Caco-2 (cell line): ENCODE measurements around the gene NFATC1. TPM values are rescaled to one million over a fixed set of nuclear protein-coding genes. Genes with fewer than 3 reads are reported as not detected.

Experiments
- BruUV-seq: library from RNA; stranded (reverse); fragments of 400-500 nt; replicated peaks from 2 replicates; lab custom pipeline; 2021; lab: Mats Ljungman, UMichigan
- CTCF ChIA-PET: fragments of 300-600 bp; sonication (Branson Sonifier 250); formaldehyde crosslinking; loops from one replicate; lab custom pipeline; 2022; ENCODE audit warnings: antibody characterized with exemption; lab: Charles Lee
- POLR2A ChIA-PET: fragments of 300-600 bp; sonication (Branson Sonifier 250); formaldehyde crosslinking; loops from one replicate; lab custom pipeline; 2022; ENCODE audit warnings: antibody characterized with exemption; lab: Charles Lee
- DNase-seq, 2 experiments: peaks; one replicate each; pipeline versions ENCODE4 v3.0.0 to v3.0.0-alpha.2; 2020 to 2022
- H3K27me3 ChIP-seq: replicated peaks from 2 replicates; pipeline ENCODE4 v1.6.0; 2011; ENCODE audit warnings: low read length; ENCODE audit not compliant: control insufficient read depth, insufficient read depth
- H3K36me3 ChIP-seq: 2 replicates; pipeline ENCODE4 v1.5.1; 2011; ENCODE audit warnings: low read length; ENCODE audit not compliant: control insufficient read depth, insufficient read depth
- H3K4me1 ChIP-seq: fragments of 250-450 bp; sonication (Bioruptor Pico); 2 replicates; pipeline ENCODE4 v1.5.1; 2020; ENCODE audit warnings: mild to moderate bottlenecking
- H3K4me3 ChIP-seq: 2 replicates; pipeline ENCODE4 v1.5.1; 2011; ENCODE audit warnings: low read depth, mild to moderate bottlenecking, control low read depth, low read length
- H3K9me3 ChIP-seq: fragments of 250-450 bp; sonication (Bioruptor Pico); 2 replicates; pipeline ENCODE4 v1.5.1; 2020; ENCODE audit warnings: mild to moderate bottlenecking, moderate library complexity
- H3K27ac Mint-ChIP-seq: one replicate; pipeline ENCODE4 v1.8.0; 2022; ENCODE audit warnings: mixed read lengths; ENCODE audit not compliant: unreplicated experiment
- H3K27me3 Mint-ChIP-seq: one replicate; pipeline ENCODE4 v1.8.0; 2022; ENCODE audit warnings: mixed read lengths; ENCODE audit not compliant: insufficient read depth, unreplicated experiment
- H3K36me3 Mint-ChIP-seq: one replicate; pipeline ENCODE4 v1.8.0; 2022; ENCODE audit warnings: mild to moderate bottlenecking, mixed read lengths; ENCODE audit not compliant: insufficient read depth, unreplicated experiment
- H3K4me1 Mint-ChIP-seq: one replicate; pipeline ENCODE4 v1.8.0; 2022; ENCODE audit warnings: low read depth, mixed read lengths; ENCODE audit not compliant: unreplicated experiment
- H3K4me3 Mint-ChIP-seq: one replicate; pipeline ENCODE4 v1.8.0; 2022; ENCODE audit warnings: mild to moderate bottlenecking, moderate library complexity, mixed read lengths; ENCODE audit not compliant: unreplicated experiment
- H3K9me3 Mint-ChIP-seq: one replicate; pipeline ENCODE4 v1.8.0; 2022; ENCODE audit warnings: mixed read lengths; ENCODE audit not compliant: unreplicated experiment
- CTCF ChIP-seq, 2 experiments: fragments of 200-600 bp in 1 of 2; IDR thresholded peaks; 1 replicate in 1 of 2; 2 replicates in 1 of 2; pipeline versions ENCODE4 v1.5.1 to v1.8.0; 2011 to 2022; ENCODE audit warnings: antibody characterized with exemption in 1 of 2, control low read depth in 1 of 2, inconsistent platforms in 1 of 2, low read depth in 1 of 2, low read length in 1 of 2, mild to moderate bottlenecking in 1 of 2, moderate library complexity in 1 of 2; ENCODE audit not compliant: insufficient read depth in 1 of 2, severe bottlenecking in 1 of 2, unreplicated experiment in 1 of 2
- intact Hi-C: fragments of 100-400 bp; cut with micrococcal nuclease; formaldehyde crosslinking; loops from one replicate; pipeline ENCODE4 v1.10.0; 2022; ENCODE audit not compliant: unreplicated experiment
- total RNA-seq: library from RNA; stranded (reverse); gene quantifications from 2 replicates; pipeline ENCODE4 v1.2.3, GENCODE V29; 2022

NFATC1 gene
- total RNA-seq, 1 experiment from 2014 or later = 0.66 TPM

GRCh38 chr18:79457652-79458051 lies 61.9 kb downstream of the NFATC1 start:
- ChIA-PET POLR2A (no interaction called here), CTCF (no interaction called here)
- Histone ChIP-seq H3K36me3 (no peaks in the 10 kb centered on the region), H3K4me1 (peaks cover 17% of the 10 kb centered on the region), H3K9me3 (no peaks in the 10 kb centered on the region), H3K4me3 (no peak overlapping the region), H3K27me3 (no peaks in the 10 kb centered on the region)
- no peak for TF ChIP-seq CTCF (IDR thresholded peaks at IDR 0.05; ENCODE audit: insufficient read depth in 1 of 2, low read depth in 1 of 2, low read length in 1 of 2, severe bottlenecking in 1 of 2, unreplicated experiment in 1 of 2)
- Mint-ChIP-seq H3K27ac (no peak overlapping the region), H3K4me3 (no peak overlapping the region), H3K4me1 (no peaks in the 10 kb centered on the region), H3K9me3 (no peaks in the 10 kb centered on the region), H3K36me3 (no peaks in the 10 kb centered on the region), H3K27me3 (no peaks in the 10 kb centered on the region)
- DNase-seq = no peak
- BruUV-seq = no TSS peak
- intact Hi-C loops = no loop called here

- no TSS peak for BruUV-seq
- no peak overlapping the region for H3K4me3 ChIP-seq
- Mint-ChIP-seq H3K27me3 (no peaks in the 10 kb centered on the region), H3K4me3 (no peak overlapping the region), H3K27ac (no peak overlapping the region), H3K36me3 (no peaks in the 10 kb centered on the region), H3K9me3 (no peaks in the 10 kb centered on the region), H3K4me1 (no peaks in the 10 kb centered on the region)
- H3K9me3 ChIP-seq = no peaks in the 10 kb centered on the region
- peak; percentile 44 to 71 for DNase-seq
- intact Hi-C loops = no loop called here
- POLR2A ChIA-PET = no interaction called here
- CTCF ChIA-PET = no interaction called here
- TF ChIP-seq CTCF (IDR thresholded peaks at IDR 0.05; ENCODE audit: insufficient read depth in 1 of 2, low read depth in 1 of 2, low read length in 1 of 2, severe bottlenecking in 1 of 2, unreplicated experiment in 1 of 2) = no peak
- no peaks in the 10 kb centered on the region for H3K27me3 ChIP-seq
- peaks cover 17% of the 10 kb centered on the region for H3K4me1 ChIP-seq
- no peaks in the 10 kb centered on the region for H3K36me3 ChIP-seq
Observed at GRCh38 chr18:79458131-79458838, 62.6 kb downstream of the NFATC1 start.

GRCh38 chr18:79458917-79459803 lies 63.4 kb downstream of the NFATC1 start:
- Histone ChIP-seq H3K4me1 (peaks cover 17% of the 10 kb centered on the region), H3K27me3 (no peaks in the 10 kb centered on the region), H3K9me3 (no peaks in the 10 kb centered on the region), H3K36me3 (no peaks in the 10 kb centered on the region), H3K4me3 (no peak overlapping the region)
- BruUV-seq = no TSS peak
- ChIA-PET CTCF (no interaction called here), POLR2A (no interaction called here)
- H3K4me3 Mint-ChIP-seq = no peak overlapping the region
- no peaks in the 10 kb centered on the region for H3K9me3 Mint-ChIP-seq
- no peak for DNase-seq
- no peak overlapping the region for H3K27ac Mint-ChIP-seq
- no peaks in the 10 kb centered on the region for H3K27me3 Mint-ChIP-seq
- intact Hi-C loops = no loop called here
- no peaks in the 10 kb centered on the region for H3K4me1 Mint-ChIP-seq
- TF ChIP-seq CTCF (IDR thresholded peaks at IDR 0.05; ENCODE audit: insufficient read depth in 1 of 2, low read depth in 1 of 2, low read length in 1 of 2, severe bottlenecking in 1 of 2, unreplicated experiment in 1 of 2) = no peak
- H3K36me3 Mint-ChIP-seq = no peaks in the 10 kb centered on the region
